Ishikawa (cell line): ENCODE measurements around the gene SLCO2A1.

Experiments
- CEBPB ChIP-seq: IDR thresholded peaks from 2 replicates; pipeline ENCODE4 v1.6.1; 2012
- CREB1 ChIP-seq: IDR thresholded peaks from 2 replicates; pipeline ENCODE4 v1.6.1; 2012; ENCODE audit warnings: low read depth
- EGR1 ChIP-seq: IDR thresholded peaks from 2 replicates; pipeline ENCODE4 v1.6.1; 2012
- EP300 ChIP-seq: IDR thresholded peaks from 2 replicates; pipeline ENCODE4 v1.6.1; 2012; ENCODE audit warnings: borderline replicate concordance
- FOXM1 ChIP-seq: IDR thresholded peaks from 2 replicates; pipeline ENCODE4 v1.6.1; 2012; ENCODE audit warnings: low read depth, borderline replicate concordance
- MAX ChIP-seq: IDR thresholded peaks from 2 replicates; pipeline ENCODE4 v1.6.1; 2012
- NFIC ChIP-seq: IDR thresholded peaks from 2 replicates; pipeline ENCODE4 v1.6.1; 2012
- RAD21 ChIP-seq: IDR thresholded peaks from 2 replicates; pipeline ENCODE4 v1.6.1; 2012; ENCODE audit warnings: low read depth
- REST ChIP-seq: IDR thresholded peaks from 2 replicates; pipeline ENCODE4 v1.6.1; 2012; ENCODE audit warnings: low read depth, mild to moderate bottlenecking
- TAF1 ChIP-seq: IDR thresholded peaks from 2 replicates; pipeline ENCODE4 v1.6.1; 2012; ENCODE audit warnings: low read depth, mild to moderate bottlenecking
- TCF12 ChIP-seq: IDR thresholded peaks from 2 replicates; pipeline ENCODE4 v1.6.1; 2012; ENCODE audit warnings: low read depth
- TEAD4 ChIP-seq: IDR thresholded peaks from 2 replicates; pipeline ENCODE4 v1.6.1; 2012
- USF1 ChIP-seq: IDR thresholded peaks from 2 replicates; pipeline ENCODE4 v1.6.1; 2012
- YY1 ChIP-seq: IDR thresholded peaks from 2 replicates; pipeline ENCODE4 v1.6.1; 2012; ENCODE audit warnings: low read depth
- ZBTB7A ChIP-seq: IDR thresholded peaks from 2 replicates; pipeline ENCODE4 v1.6.1; 2012; ENCODE audit warnings: low read depth

The SLCO2A1 gene

GRCh38 chr3:133994166-133994890 lies 35.4 kb downstream of the SLCO2A1 start:
- TF ChIP-seq EP300 (no peak), TCF12 (no peak), NFIC (no peak)

GRCh38 chr3:133992951-133993620 lies 36.6 kb downstream of the SLCO2A1 start:
- no peak for TF ChIP-seq CREB1
- no peak for TF ChIP-seq ZBTB7A
- TF ChIP-seq CEBPB = no peak
- no peak for TF ChIP-seq TCF12
- no peak for TF ChIP-seq RAD21
- no peak for TF ChIP-seq YY1
- no peak for TF ChIP-seq TAF1
- no peak for TF ChIP-seq EGR1
- no peak for TF ChIP-seq EP300
- no peak for TF ChIP-seq REST
- TF ChIP-seq USF1 = no peak
- TF ChIP-seq TEAD4 = no peak
- TF ChIP-seq FOXM1 = no peak
- no peak for TF ChIP-seq NFIC
- TF ChIP-seq MAX = no peak

- TF ChIP-seq REST (no peak), FOXM1 (no peak), NFIC (no peak), EP300 (no peak)
Observed at GRCh38 chr3:133992381-133992780, 37.3 kb downstream of the SLCO2A1 start.

- TF ChIP-seq REST (no peak), YY1 (no peak), NFIC (no peak), TEAD4 (no peak), EP300 (no peak)
Observed at GRCh38 chr3:133991637-133992036, 38.1 kb downstream of the SLCO2A1 start.

- TF ChIP-seq EGR1 (no peak), RAD21 (no peak), REST (no peak), TAF1 (no peak), TEAD4 (no peak), CREB1 (no peak), USF1 (no peak), CEBPB (no peak), NFIC (no peak), YY1 (no peak), TCF12 (no peak), FOXM1 (no peak)
Observed at GRCh38 chr3:133991209-133991608, 38.5 kb downstream of the SLCO2A1 start.
